ENCODE results near the gene RALGPS1.
"Not testable (repeated sequence)": the region's sequence is repeated elsewhere in the genome, so short reads cannot be mapped to it uniquely, and the experiment has no call there.

Gene RALGPS1

GRCh38 chr9:127159949-127160610, 245.5 kb downstream of the RALGPS1 start:
- DNase-seq = peak in 1 of 14 donors; percentile 23

- DNase-seq = no peak
These were observed 246.6 kb downstream of the RALGPS1 start for GRCh38 chr9:127161081-127161624.

GRCh38 chr9:127162046-127162863, 247.7 kb downstream of the RALGPS1 start:
- no peak for DNase-seq

- DNase-seq = peak in 3 of 14 donors; percentile 24 to 43 (median 25)
These were observed 248.3 kb downstream of the RALGPS1 start for GRCh38 chr9:127162864-127163365.

GRCh38 chr9:127163409-127163808, 248.8 kb downstream of the RALGPS1 start:
- DNase-seq = no peak

GRCh38 chr9:127165116-127165515, 250.5 kb downstream of the RALGPS1 start:
- DNase-seq = no peak

- DNase-seq = no peak
These were observed 251.5 kb downstream of the RALGPS1 start for GRCh38 chr9:127166111-127166510.

- DNase-seq = no peak
These were observed 252.3 kb downstream of the RALGPS1 start for GRCh38 chr9:127166651-127167524.

GRCh38 chr9:127167560-127168326, 253.2 kb downstream of the RALGPS1 start:
- DNase-seq = no peak

GRCh38 chr9:127168756-127169574, 254.4 kb downstream of the RALGPS1 start:
- DNase-seq = no peak

- no peak for DNase-seq
These were observed 254.9 kb downstream of the RALGPS1 start for GRCh38 chr9:127169575-127169883.

GRCh38 chr9:127170103-127170502, 255.5 kb downstream of the RALGPS1 start:
- DNase-seq = no peak

GRCh38 chr9:127170652-127171051, 256.1 kb downstream of the RALGPS1 start:
- no peak for DNase-seq

GRCh38 chr9:127171348-127171747, 256.8 kb downstream of the RALGPS1 start:
- DNase-seq = not testable (repeated sequence)

GRCh38 chr9:127172066-127172707, 257.6 kb downstream of the RALGPS1 start:
- no peak for DNase-seq

- no peak for DNase-seq
These were observed 258.5 kb downstream of the RALGPS1 start for GRCh38 chr9:127173063-127173462.

- no peak for DNase-seq
These were observed 260.1 kb downstream of the RALGPS1 start for GRCh38 chr9:127174386-127175318.

GRCh38 chr9:127175319-127175715, 260.7 kb downstream of the RALGPS1 start:
- no peak for DNase-seq

GRCh38 chr9:127175764-127176163, 261.2 kb downstream of the RALGPS1 start:
- no peak for DNase-seq

Measured in C1 segment of cervical spinal cord (tissue), 14 donors.